RKO (cell line): ENCODE measurements around the gene TMC5.

ENCODE experiments used
- DNase-seq: peaks from one replicate; pipeline ENCODE4 v3.0.0-alpha.2; 2016; ENCODE audit warnings: low spot score

TMC5 gene

DNA sequence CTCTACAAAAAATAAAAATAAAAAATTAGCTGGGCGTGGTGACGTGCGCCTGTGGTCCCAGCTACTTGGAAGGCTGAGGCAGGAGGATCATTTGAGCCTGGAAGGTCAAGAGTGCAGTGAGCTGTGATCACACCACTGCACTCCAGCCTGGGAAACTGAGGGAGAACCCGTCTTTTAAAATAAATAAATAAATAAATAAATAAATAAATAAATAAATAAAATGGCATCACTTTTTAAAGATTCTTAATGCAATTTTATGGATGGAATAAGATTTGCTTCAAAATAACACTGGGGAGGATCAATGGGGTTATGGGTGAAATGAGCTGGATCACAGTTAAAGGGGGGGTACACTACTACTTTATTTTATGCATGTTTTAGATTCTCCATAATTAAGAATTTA lies 89.3 kb downstream of the TMC5 start:
- no peak for DNase-seq

DNA sequence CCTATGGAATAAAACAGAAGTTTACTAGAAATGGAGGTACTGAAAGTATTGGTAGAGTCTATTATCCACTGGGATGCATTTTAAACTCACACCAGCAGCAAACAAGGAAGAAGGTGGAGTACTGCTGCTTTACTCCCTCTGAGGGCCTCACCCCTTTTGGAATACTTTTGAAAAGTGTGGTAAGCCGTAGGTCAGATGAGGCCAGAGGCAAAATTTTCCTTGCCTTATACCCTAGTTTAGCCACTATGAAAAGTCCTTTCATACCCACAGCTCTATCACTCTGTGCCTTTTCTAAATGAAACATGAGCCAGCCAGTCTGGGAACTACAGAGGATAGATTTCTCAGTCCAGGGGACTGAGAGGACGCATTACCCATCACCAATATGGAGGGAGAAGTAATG lies 90.2 kb downstream of the TMC5 start:
- no peak for DNase-seq

- DNase-seq, result no peak
These were observed 94.6 kb downstream of the TMC5 start for GRCh38 chr16:19512297-19512696.

- no peak for DNase-seq
These were observed 95.8 kb downstream of the TMC5 start for GRCh38 chr16:19513377-19514053.

- DNase-seq, result no peak
These were observed 98.1 kb downstream of the TMC5 start for GRCh38 chr16:19515757-19516156.

DNA sequence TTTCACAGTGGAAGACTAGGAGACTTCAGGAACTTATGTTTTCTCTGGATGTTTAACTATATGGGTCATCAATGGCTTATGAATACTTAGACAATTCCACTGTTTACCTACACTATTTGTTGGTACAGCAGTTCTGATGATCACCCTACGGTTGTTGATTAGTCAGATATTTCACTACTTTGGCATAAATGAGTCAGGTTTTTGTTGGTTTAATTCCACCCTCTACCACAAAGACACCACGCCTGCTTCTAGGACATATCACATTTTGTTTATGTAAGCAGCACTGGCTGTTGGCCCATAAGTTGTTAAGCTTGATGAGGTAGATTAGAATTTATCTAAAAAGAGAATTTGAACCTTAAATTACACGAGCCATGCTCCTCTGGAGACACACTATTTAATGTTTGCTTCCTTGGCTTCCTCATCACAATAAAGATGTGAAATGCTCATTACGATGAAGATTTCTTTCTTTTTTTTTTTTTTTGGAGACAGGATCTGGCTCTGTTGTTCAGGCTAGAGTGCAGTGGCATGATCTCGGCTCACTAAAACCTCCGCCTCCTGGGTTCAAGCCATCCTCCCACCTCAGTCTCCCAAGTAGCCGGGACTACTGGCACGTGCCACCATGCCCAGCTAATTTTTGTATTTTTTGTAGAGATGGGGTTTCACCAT lies 99.9 kb downstream of the TMC5 start:
- DNase-seq, result peak; percentile 67

DNA sequence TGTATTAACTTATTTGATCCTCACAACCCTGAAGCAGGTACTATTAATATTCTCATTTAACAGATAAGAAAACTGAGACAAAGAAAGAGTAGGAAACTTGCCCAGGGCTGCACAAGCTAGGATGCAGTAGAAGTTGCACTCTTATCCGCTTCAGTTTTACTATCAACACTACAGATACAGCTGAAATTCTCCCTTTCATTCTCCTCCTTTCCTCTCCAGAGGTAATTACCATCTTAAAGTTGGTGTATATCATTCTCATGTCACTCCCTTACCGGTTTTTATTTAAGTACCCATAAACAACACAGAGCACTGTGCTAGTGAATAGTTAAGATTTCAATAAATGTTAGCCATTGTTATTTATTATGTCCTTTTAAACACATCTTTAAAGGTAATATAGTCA lies 100.7 kb downstream of the TMC5 start:
- no peak for DNase-seq

DNA sequence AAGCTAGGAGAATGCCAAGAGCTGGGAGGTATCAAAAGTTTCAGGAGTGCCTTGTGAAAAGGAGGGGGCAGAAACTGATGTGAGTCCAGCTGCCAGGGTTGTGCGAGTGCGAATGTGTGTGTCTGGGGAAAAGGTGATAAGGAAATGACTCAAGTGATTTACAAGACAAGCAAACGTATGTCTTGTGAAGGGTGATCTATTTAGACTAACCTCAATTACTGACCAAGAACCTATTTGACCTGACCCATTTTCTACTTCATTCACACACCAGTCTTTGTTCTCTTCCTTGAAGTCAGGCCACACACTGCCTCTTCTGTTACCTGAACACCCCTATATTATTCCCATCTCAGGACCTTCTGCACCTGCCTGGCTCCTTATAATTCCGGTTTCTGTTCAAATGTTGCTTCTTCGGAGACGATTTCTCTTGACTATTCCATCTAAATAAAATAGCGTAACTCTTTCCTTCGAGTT lies 103.2 kb downstream of the TMC5 start:
- peak; percentile 79 for DNase-seq

GRCh38 chr16:19521471-19522396 lies 104.1 kb downstream of the TMC5 start, which contains the start of gene GDE1:
Gene GDE1, minus strand, starts transcription at chr16:19522098. Its CDS starts 134 bp downstream, at chr16:19521964.
- DNase-seq, result peak; percentile 88

- no peak for DNase-seq
These were observed 104.7 kb downstream of the TMC5 start for GRCh38 chr16:19522397-19522732.

DNA sequence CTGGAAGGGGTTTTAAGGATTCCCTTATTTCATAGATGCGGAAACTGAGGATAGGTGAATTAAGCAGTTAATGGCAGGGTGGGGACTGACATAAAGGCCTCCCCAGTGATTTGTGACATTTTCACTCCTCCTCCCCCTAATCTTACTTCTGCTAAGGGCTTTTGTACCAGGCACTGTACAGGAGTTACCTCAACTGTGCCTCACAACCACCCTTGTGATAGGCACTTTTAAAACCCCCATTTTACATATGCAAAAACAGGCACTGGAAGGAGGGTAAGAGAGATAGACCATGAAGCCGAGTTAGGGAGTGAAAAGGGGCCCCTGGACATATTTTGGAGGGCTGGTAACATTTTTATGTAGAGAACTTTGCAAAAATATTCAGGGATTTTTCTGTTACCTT lies 105.1 kb downstream of the TMC5 start:
- DNase-seq, result no peak

- no peak for DNase-seq
These were observed 105.5 kb downstream of the TMC5 start for GRCh38 chr16:19523184-19523558.

DNA sequence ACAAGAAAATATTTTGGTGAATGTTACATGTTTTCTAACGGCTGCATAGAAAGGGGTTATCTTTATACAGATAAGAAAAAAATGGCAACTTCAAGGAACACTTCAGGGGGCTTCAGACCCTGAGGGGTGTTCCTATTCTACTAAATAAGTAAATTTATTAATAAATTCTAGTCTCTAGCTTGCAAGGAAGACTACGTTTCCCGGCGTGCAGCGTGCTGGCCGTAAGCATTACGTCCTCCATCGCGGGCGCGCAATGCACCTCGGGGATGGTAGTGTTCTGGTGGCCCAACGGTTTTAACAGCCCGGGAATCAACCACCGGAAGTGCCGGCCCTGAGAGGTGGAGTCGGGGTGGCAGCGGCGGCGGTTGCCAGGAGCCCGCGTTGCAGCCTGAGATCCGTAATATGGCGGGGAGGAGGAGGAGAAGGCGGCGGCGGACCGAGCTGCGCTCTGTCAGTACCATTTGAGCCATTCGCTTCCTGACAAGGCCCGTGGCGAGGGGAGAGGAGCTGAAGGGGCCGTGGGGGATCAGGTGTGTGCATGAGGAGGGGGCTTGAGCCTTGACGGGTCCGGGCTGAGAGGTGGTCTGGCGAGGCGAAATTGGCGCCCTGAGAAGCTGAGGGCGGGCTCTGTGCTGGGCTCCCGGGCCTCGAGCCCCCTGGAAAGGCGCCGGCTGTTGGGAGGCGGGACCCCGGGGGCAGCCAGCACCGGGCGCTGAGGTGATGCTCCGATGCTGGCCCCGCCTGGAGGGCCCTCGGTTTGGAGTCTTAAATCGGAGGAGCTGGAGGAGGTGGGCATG lies 106.1 kb downstream of the TMC5 start, which contains the start of gene CCP110:
Gene CCP110 (plus strand): TSS at position 384 of the 797 bp plus-strand sequence. CDS start 3,940 bp downstream, outside the sequence.
- peak; percentile 96 for DNase-seq

GRCh38 chr16:19524356-19524615 lies 106.6 kb downstream of the TMC5 start:
- no peak for DNase-seq

- peak; percentile 51 for DNase-seq
These were observed 107.1 kb downstream of the TMC5 start for GRCh38 chr16:19524616-19525384.

DNA sequence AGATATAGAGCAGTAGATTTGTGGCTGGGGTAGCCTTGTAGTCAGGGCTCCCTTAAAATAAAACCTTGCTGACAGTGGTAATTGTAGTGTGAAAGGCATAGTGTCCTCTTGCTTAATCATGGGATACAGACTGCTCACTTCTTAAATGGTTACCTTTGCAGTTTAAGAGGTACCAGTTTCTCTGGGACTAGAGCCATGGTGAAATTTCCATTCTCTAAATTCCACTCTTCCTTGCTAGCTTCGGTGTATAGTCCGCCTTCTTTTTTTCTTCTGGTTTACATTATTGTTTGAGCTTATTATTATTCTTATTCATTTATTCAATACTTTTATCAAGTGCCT lies 107.7 kb downstream of the TMC5 start:
- DNase-seq, result no peak

DNA sequence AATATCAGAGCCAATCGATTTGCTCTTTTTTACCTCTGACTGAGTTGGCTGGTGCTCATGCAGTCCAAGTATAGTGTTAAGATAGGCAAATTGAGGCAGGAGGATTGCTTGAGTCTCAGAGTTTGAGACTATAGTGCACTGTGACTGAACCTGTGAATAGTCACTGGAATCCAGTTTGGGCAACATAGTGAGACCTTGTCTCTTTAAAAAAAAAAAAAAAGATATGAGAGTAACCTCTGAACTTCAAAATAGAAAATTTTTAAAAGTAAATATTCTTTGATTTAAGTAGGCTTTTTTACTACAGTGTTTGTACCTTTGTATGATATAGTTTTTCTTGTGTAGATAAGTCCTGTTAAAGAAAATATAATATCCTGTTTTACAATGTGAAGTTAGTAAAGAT lies 109.5 kb downstream of the TMC5 start:
- DNase-seq, result no peak

GRCh38 chr16:19528666-19529065 lies 111.0 kb downstream of the TMC5 start:
- no peak for DNase-seq

DNA sequence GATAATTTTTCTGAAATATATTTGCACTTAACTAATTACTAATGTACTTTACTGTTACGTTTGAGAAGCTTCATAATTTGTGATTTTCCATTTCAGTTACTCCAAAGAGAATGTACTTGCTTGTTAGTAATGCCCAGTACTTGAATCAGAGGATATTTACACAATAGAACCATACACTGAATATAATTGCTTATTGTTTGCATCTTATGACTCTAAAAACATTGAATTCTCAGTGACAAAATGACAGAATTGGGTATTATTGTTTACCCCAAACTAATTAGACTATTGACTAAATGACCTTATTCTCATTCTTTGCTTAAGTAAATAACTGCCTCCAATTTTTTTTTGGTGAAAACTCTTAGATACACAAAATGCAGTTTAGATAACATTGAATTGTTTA lies 114.9 kb downstream of the TMC5 start:
- DNase-seq, result no peak

- DNase-seq, result no peak
These were observed 122.7 kb downstream of the TMC5 start for GRCh38 chr16:19540241-19540970.
